Mesothelial cell of epicardium (in vitro differentiated cells): ENCODE data around the gene FKBP2. TPM values are rescaled to one million over a fixed set of nuclear protein-coding genes. Genes with fewer than 3 reads are reported as not detected.

Source experiments
- DNase-seq, 2 experiments: peaks; one replicate each; pipeline ENCODE4 v3.0.0; 2021; ENCODE audit warnings: low spot score in 2 of 2; ENCODE audit not compliant: unreplicated experiment in 2 of 2
- H3K27ac Mint-ChIP-seq: 2 replicates; pipeline ENCODE4 v1.8.0; 2021; ENCODE audit warnings: mixed read lengths
- H3K27me3 Mint-ChIP-seq: 2 replicates; pipeline ENCODE4 v1.8.0; 2021; ENCODE audit warnings: low read depth, mixed read lengths
- H3K36me3 Mint-ChIP-seq: 2 replicates; pipeline ENCODE4 v1.8.0; 2021; ENCODE audit warnings: mixed read lengths
- H3K4me1 Mint-ChIP-seq: 2 replicates; pipeline ENCODE4 v1.8.0; 2021; ENCODE audit warnings: mixed read lengths
- H3K4me3 Mint-ChIP-seq: 2 replicates; pipeline ENCODE4 v1.8.0; 2021; ENCODE audit warnings: mild to moderate bottlenecking, moderate library complexity, mixed read lengths
- H3K9me3 Mint-ChIP-seq: 2 replicates; pipeline ENCODE4 v1.8.0; 2021; ENCODE audit warnings: mixed read lengths
- CTCF ChIP-seq: fragments of 200-600 bp; sonication (generic); IDR thresholded peaks from one replicate; pipeline ENCODE4 v1.5.0; 2021; ENCODE audit warnings: antibody characterized with exemption; ENCODE audit not compliant: unreplicated experiment
- total RNA-seq: library from RNA; stranded (reverse); gene quantifications from 3 replicates; pipeline ENCODE4 v1.2.1, GENCODE V29; 2021

The FKBP2 gene
- total RNA-seq, 1 donor from 2014 or later: 36.4 TPM

- no peaks in the 10 kb centered on the region for H3K27me3 Mint-ChIP-seq
- H3K4me3 Mint-ChIP-seq: no peak overlapping the region
- peaks cover 4% of the 10 kb centered on the region for H3K4me1 Mint-ChIP-seq
- H3K36me3 Mint-ChIP-seq: peaks cover 3% of the 10 kb centered on the region
- no peak overlapping the region for H3K27ac Mint-ChIP-seq
- no peak for TF ChIP-seq CTCF
- no peaks in the 10 kb centered on the region for H3K9me3 Mint-ChIP-seq
- DNase-seq: no peak
Observed at GRCh38 chr11:64275031-64275800, 34.3 kb downstream of the FKBP2 start.

GRCh38 chr11:64275841-64276240 is 34.9 kb downstream of the FKBP2 start:
- Mint-ChIP-seq H3K27me3 (no peaks in the 10 kb centered on the region), H3K27ac (no peak overlapping the region), H3K4me3 (no peak overlapping the region)

GRCh38 chr11:64276653-64277431 is 35.9 kb downstream of the FKBP2 start:
- Mint-ChIP-seq H3K27ac (no peak overlapping the region), H3K4me3 (no peak overlapping the region), H3K27me3 (no peaks in the 10 kb centered on the region), H3K9me3 (no peaks in the 10 kb centered on the region), H3K4me1 (peaks cover 3% of the 10 kb centered on the region), H3K36me3 (peaks cover 8% of the 10 kb centered on the region)
- DNase-seq: no peak
- TF ChIP-seq CTCF: no peak

More at GRCh38 chr11:64275841-64276240, 34.9 kb downstream of the FKBP2 start:
- peaks cover 3% of the 10 kb centered on the region for H3K36me3 Mint-ChIP-seq
- H3K4me1 Mint-ChIP-seq: peaks cover 4% of the 10 kb centered on the region
- no peaks in the 10 kb centered on the region for H3K9me3 Mint-ChIP-seq
- no peak for TF ChIP-seq CTCF
- no peak for DNase-seq

- no peak overlapping the region for H3K4me3 Mint-ChIP-seq
- no peaks in the 10 kb centered on the region for H3K9me3 Mint-ChIP-seq
- no peaks in the 10 kb centered on the region for H3K27me3 Mint-ChIP-seq
- H3K27ac Mint-ChIP-seq: no peak overlapping the region
- peaks cover 2% of the 10 kb centered on the region for H3K4me1 Mint-ChIP-seq
- peaks cover 11% of the 10 kb centered on the region for H3K36me3 Mint-ChIP-seq
- no peak for TF ChIP-seq CTCF
- DNase-seq: no peak
Observed at GRCh38 chr11:64278576-64279190, 37.8 kb downstream of the FKBP2 start.

GRCh38 chr11:64281957-64282770 is 41.3 kb downstream of the FKBP2 start:
- no peak for TF ChIP-seq CTCF
- DNase-seq: no peak

More at GRCh38 chr11:64281957-64282770, 41.3 kb downstream of the FKBP2 start:
- Mint-ChIP-seq H3K27me3 (no peaks in the 10 kb centered on the region), H3K27ac (no peak overlapping the region), H3K36me3 (peaks cover 8% of the 10 kb centered on the region), H3K9me3 (no peaks in the 10 kb centered on the region), H3K4me1 (peaks cover 12% of the 10 kb centered on the region), H3K4me3 (no peak overlapping the region)
